Endothelial cell of umbilical vein (primary cell): ENCODE data around the gene TENM4. TPM values are rescaled to one million over a fixed set of nuclear protein-coding genes. Genes with fewer than 3 reads are reported as not detected.
"Not testable (repeated sequence)": the region's sequence is repeated elsewhere in the genome, so short reads cannot be mapped to it uniquely, and the experiment has no call there.

Source experiments
- BruUV-seq: library from RNA; stranded (reverse); fragments of 400-500 nt; replicated peaks from 2 replicates; lab custom pipeline; 2021; lab: Mats Ljungman, UMichigan
- CTCF ChIA-PET: fragments of 300-600, 350-600 bp; sonication (Branson Sonifier 250); formaldehyde crosslinking; loops from one replicate; lab custom pipeline; 2021; ENCODE audit warnings: antibody characterized with exemption, inconsistent platforms; lab: Charles Lee
- POLR2A ChIA-PET: fragments of 300-600, 350-600 bp; sonication (Branson Sonifier 250); formaldehyde crosslinking; loops from one replicate; lab custom pipeline; 2021; ENCODE audit warnings: antibody characterized with exemption, inconsistent platforms; lab: Charles Lee
- DNase-seq: peaks from one replicate; pipeline ENCODE4 v3.0.0-alpha.2; 2011; ENCODE audit warnings: low read depth, low spot score
- FAIRE-seq: peaks from 2 replicates; lab custom pipeline; 2011; peaks lifted over from hg19 to GRCh38; lab: Jason Lieb, UNC
- H2AFZ ChIP-seq: 2 replicates; pipeline ENCODE4 v1.6.0; 2012; ENCODE audit warnings: low read depth, low read length, control low read depth, inconsistent platforms
- H3K27ac ChIP-seq: 2 replicates; pipeline ENCODE4 v1.5.1; 2011; ENCODE audit warnings: low read depth, mild to moderate bottlenecking, control low read depth, low read length, moderate library complexity; ENCODE audit not compliant: insufficient read depth
- H3K27me3 ChIP-seq, 2 experiments: 2 replicates each; pipeline versions ENCODE4 v1.6.0 to v1.6.1; 2011; ENCODE audit warnings: low read length in 2 of 2, mixed read lengths in 1 of 2; ENCODE audit not compliant: control insufficient read depth in 2 of 2, insufficient read depth in 2 of 2
- H3K36me3 ChIP-seq, 2 experiments: 2 replicates in 1 of 2; 3 replicates in 1 of 2; pipeline ENCODE4 v1.5.1; 2011; ENCODE audit warnings: low read length in 2 of 2, mild to moderate bottlenecking in 1 of 2, moderate library complexity in 1 of 2; ENCODE audit not compliant: control insufficient read depth in 2 of 2, insufficient read depth in 2 of 2; ENCODE audit errors: extremely low read depth in 1 of 2
- H3K4me1 ChIP-seq: 3 replicates; pipeline ENCODE4 v1.5.1; 2011; ENCODE audit warnings: mild to moderate bottlenecking, low read length; ENCODE audit not compliant: control insufficient read depth, insufficient read depth; ENCODE audit errors: extremely low read depth
- H3K4me2 ChIP-seq: 2 replicates; pipeline ENCODE4 v1.6.1; 2011; ENCODE audit warnings: low read length, control low read depth, mixed read lengths; ENCODE audit not compliant: insufficient read depth
- H3K4me3 ChIP-seq, 3 experiments: fragments of 200-600 bp in 1 of 3; sonication (generic), shearing (Covaris generic) in 1 of 3; replicated peaks in 1 of 3; 2 replicates each; pipeline ENCODE4 v1.5.1; 2011 to 2016; ENCODE audit warnings: control low read depth in 3 of 3, low read length in 3 of 3, mild to moderate bottlenecking in 2 of 3, inconsistent platforms in 1 of 3, low read depth in 1 of 3, moderate library complexity in 1 of 3; ENCODE audit not compliant: insufficient read depth in 1 of 3
- H3K79me2 ChIP-seq: 2 replicates; pipeline ENCODE4 v1.6.0; 2012; ENCODE audit warnings: low read length, inconsistent platforms; ENCODE audit not compliant: control insufficient read depth, insufficient read depth
- H3K9ac ChIP-seq: replicated peaks from 2 replicates; pipeline ENCODE3; 2011; ENCODE audit warnings: low read length, control low read depth; ENCODE audit not compliant: insufficient read depth; ENCODE audit errors: extremely low read depth
- H3K9me1 ChIP-seq: replicated peaks from 3 replicates; pipeline ENCODE4 v1.6.0; 2011; ENCODE audit warnings: mild to moderate bottlenecking, low read length; ENCODE audit not compliant: control insufficient read depth, insufficient read depth; ENCODE audit errors: extremely low read depth
- H3K9me3 ChIP-seq: replicated peaks from 2 replicates; pipeline ENCODE4 v1.5.1; 2012; ENCODE audit warnings: low read length, inconsistent platforms; ENCODE audit not compliant: control insufficient read depth, insufficient read depth
- H4K20me1 ChIP-seq: replicated peaks from 2 replicates; pipeline ENCODE3; 2011; ENCODE audit warnings: mild to moderate bottlenecking, low read length; ENCODE audit not compliant: control insufficient read depth, insufficient read depth; ENCODE audit errors: extremely low read depth
- CTCF ChIP-seq, 2 donors: IDR thresholded peaks; 1 replicate in 1 of 2; 2 replicates in 1 of 2; pipeline ENCODE4 v1.5.1; 2011; ENCODE audit warnings: low read length in 2 of 2, mild to moderate bottlenecking in 2 of 2, moderate library complexity in 2 of 2, control low read depth in 1 of 2, inconsistent platforms in 1 of 2, low read depth in 1 of 2; ENCODE audit not compliant: insufficient read depth in 1 of 2; ENCODE audit errors: extremely low read depth in 1 of 2
- EZH2 ChIP-seq: IDR thresholded peaks from 2 replicates; pipeline ENCODE4 v1.6.1; 2012; ENCODE audit warnings: borderline replicate concordance, low read depth, mild to moderate bottlenecking, moderate library complexity, low read length, inconsistent platforms; ENCODE audit not compliant: severe bottlenecking
- FOS ChIP-seq: IDR thresholded peaks from 2 replicates; pipeline ENCODE4 v1.6.1; 2011; ENCODE audit warnings: mild to moderate bottlenecking, low read length, moderate library complexity, borderline replicate concordance; ENCODE audit not compliant: insufficient read depth
- GATA2 ChIP-seq: IDR thresholded peaks from 2 replicates; pipeline ENCODE4 v1.7.0; 2011; ENCODE audit warnings: low read depth, mild to moderate bottlenecking, moderate library complexity, mixed read lengths, low read length; ENCODE audit not compliant: insufficient read length, insufficient read depth
- JUN ChIP-seq: IDR thresholded peaks from 2 replicates; pipeline ENCODE4 v1.6.1; 2011; ENCODE audit warnings: borderline replicate concordance, low read depth; ENCODE audit not compliant: insufficient read length, insufficient read depth
- MAX ChIP-seq: IDR thresholded peaks from 2 replicates; pipeline ENCODE4 v1.6.1; 2011; ENCODE audit not compliant: insufficient read depth, insufficient read length
- MYC ChIP-seq: IDR thresholded peaks from one replicate; pipeline ENCODE4 v1.6.1; 2011; ENCODE audit warnings: mild to moderate bottlenecking, low read depth, low read length
- POLR2A ChIP-seq: IDR thresholded peaks from 2 replicates; pipeline ENCODE4 v1.6.1; 2012; ENCODE audit warnings: low read depth, mild to moderate bottlenecking, control low read depth, low read length
- POLR2AphosphoS5 ChIP-seq: IDR thresholded peaks from 2 replicates; pipeline ENCODE4 v1.6.1; 2012; ENCODE audit warnings: low read depth, mild to moderate bottlenecking, control low read depth, low read length, moderate library complexity; ENCODE audit not compliant: insufficient read depth
- dilution Hi-C: fragments of 300-500 bp; cut with MboI; formaldehyde crosslinking; loops from one replicate; pipeline ENCODE4 v1.15.0; 2019; ENCODE audit warnings: low sequenced_read_pairs; ENCODE audit not compliant: extremely low pct_ligation_motif_present
- intact Hi-C: fragments of 100-400 bp; cut with micrococcal nuclease; formaldehyde crosslinking; loops from one replicate; pipeline ENCODE4 v1.10.0; 2022
- polyA plus RNA-seq, 4 experiments: library from polyadenylated mRNA; depleted of rRNA in 3 of 4; stranded (reverse) in 3 of 4; unstranded in 1 of 4; fragments of >200 nt; gene quantifications; 2 replicates each; pipeline versions ENCODE4 v1.2.1 to v1.2.3, GENCODE V29; 2011 to 2012; ENCODE audit warnings: missing spikeins in 1 of 4
- total RNA-seq: library from RNA; stranded (reverse); gene quantifications from 2 replicates; pipeline ENCODE4 v1.2.3, GENCODE V29; 2021

Gene TENM4
- total and polyA plus RNA-seq, 2 donors (not counting 3 experiments of a cell fraction or from before 2014, with no cell fraction given), result 0.06 to 0.27 TPM

GRCh38 chr11:78828676-78829075, 612.2 kb downstream of the TENM4 start:
- H3K4me2 ChIP-seq, result no peak overlapping the region
- H4K20me1 ChIP-seq, result no peaks in the 10 kb centered on the region
- ChIA-PET POLR2A (no interaction called here), CTCF (interaction anchor here (1.0 kb wide), 1 partner anchor 27 kb away, joined by 3 read pairs; no protein-coding TSS in a partner anchor)
- H3K9ac ChIP-seq, result no peak overlapping the region
- no peak overlapping the region for H3K27ac ChIP-seq
- H3K4me3 ChIP-seq, result no peak overlapping the region
- FAIRE-seq (no peak), DNase-seq (no peak)
- H3K4me1 ChIP-seq, result peaks cover 2% of the 10 kb centered on the region
- H3K27me3 ChIP-seq, result peaks cover 0 to 2% of the 10 kb centered on the region in 2 experiments
- no peaks in the 10 kb centered on the region for H3K9me3 ChIP-seq
- no peak overlapping the region for H2AFZ ChIP-seq
- dilution Hi-C loops (no loop called here), intact Hi-C loops (no loop called here)
- TF ChIP-seq MYC, result no peak
- TF ChIP-seq FOS, result no peak
- TF ChIP-seq CTCF (IDR thresholded peaks at IDR 0.05; ENCODE audit: extremely low read depth in 1 of 2, insufficient read depth in 1 of 2, low read depth in 1 of 2, low read length in 2 of 2), result no peak
- no peak for TF ChIP-seq MAX
- no peak for TF ChIP-seq JUN
- TF ChIP-seq POLR2A, result no peak
- TF ChIP-seq GATA2, result no peak
- TF ChIP-seq POLR2AphosphoS5, result no peak
- TF ChIP-seq EZH2, result no peak
- H3K36me3 ChIP-seq, result no peaks in the 10 kb centered on the region
- no peaks in the 10 kb centered on the region for H3K9me1 ChIP-seq
- no peaks in the 10 kb centered on the region for H3K79me2 ChIP-seq
- no TSS peak for BruUV-seq

- H3K79me2 ChIP-seq, H3K4me2 ChIP-seq, H3K27me3 ChIP-seq, H4K20me1 ChIP-seq, H3K36me3 ChIP-seq, CTCF ChIA-PET, FAIRE-seq, H3K9me3 ChIP-seq, POLR2A ChIA-PET, H2AFZ ChIP-seq, DNase-seq, BruUV-seq, H3K4me1 ChIP-seq, H3K27ac ChIP-seq, H3K9ac ChIP-seq, intact Hi-C loops, H3K9me1 ChIP-seq, dilution Hi-C loops, H3K4me3 ChIP-seq: not testable (repeated sequence)
These were observed 613.5 kb downstream of the TENM4 start for GRCh38 chr11:78827291-78827690.
